ENCODE data around the gene FGFR4.

FGFR4 gene

DNA sequence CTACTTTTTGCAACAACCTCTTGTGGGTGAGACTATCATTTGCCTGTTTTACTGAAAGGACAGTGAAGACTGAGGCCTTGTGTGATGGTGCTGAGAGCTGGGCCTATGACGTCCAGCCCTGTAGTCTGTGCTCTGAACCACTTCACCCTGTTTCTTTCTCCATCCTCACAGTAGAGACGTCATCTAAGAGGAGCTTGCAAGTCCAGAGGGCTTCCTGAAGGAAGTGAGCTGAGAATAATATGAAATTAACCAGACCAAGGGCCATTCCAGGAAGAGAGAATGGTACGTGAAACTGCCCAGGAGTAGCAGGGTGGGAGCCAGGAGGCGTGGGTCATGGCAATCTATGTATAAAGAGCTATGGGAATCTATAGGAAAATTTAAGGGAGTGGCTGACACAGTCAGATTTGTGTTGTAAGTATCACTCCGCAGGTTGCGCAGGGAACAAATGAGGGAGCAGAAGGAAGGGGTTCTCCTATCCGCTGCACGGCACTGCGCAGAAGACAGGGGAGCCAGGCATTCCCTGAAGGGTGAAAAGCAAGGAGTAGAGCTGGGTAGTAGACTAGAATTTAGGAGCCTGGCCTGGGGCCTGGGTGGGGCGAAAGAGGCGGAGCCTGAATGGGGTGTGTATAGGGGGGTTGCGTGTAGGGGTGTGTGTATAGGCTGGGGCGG, 596 bp upstream of the FGFR4 start:
- no peak for DNase-seq

DNA sequence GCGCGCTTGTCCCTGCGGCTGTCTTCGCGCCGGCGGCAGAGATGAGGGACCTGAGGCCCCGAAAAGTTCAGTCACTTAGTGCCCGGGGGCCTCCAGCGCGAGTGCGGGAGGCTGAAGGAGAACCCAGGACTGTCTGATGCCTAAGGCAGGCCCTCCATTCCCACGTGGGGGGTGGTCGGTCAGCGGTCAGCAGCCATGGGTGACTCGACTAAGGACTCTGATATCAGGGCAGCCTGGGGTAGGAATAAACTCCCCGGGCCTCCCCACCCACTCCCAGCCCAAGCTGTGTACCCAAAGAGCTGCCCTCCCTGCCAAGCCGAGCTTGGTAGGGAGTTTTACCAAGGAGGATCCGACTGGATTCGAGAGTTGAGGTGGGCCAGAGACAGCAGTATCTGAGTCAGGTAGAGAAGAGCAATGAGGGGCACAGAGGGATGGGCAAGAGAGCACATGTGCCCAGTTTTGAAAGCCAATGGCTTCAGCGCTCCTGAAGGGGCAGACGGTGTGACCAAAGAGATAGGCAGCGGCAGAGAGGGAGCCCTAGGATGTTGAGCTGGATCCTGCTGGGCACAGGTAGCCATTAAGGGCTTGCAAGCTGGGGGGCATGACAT, 787 bp downstream of the FGFR4 start:
- DNase-seq = no peak

DNA sequence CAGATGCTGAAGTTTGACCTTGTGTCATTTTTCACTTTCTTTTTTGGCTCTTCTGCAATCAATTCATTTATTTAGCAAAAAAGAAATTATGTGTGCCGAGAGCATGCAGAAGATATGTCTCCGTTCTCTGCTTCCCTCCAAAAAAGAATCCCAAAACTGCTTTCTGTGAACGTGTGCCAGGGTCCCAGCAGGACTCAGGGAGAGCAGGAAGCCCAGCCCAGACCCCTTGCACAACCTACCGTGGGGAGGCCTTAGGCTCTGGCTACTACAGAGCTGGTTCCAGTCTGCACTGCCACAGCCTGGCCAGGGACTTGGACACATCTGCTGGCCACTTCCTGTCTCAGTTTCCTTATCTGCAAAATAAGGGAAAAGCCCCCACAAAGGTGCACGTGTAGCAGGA, 2.4 kb downstream of the FGFR4 start:
- no peak for DNase-seq

DNA sequence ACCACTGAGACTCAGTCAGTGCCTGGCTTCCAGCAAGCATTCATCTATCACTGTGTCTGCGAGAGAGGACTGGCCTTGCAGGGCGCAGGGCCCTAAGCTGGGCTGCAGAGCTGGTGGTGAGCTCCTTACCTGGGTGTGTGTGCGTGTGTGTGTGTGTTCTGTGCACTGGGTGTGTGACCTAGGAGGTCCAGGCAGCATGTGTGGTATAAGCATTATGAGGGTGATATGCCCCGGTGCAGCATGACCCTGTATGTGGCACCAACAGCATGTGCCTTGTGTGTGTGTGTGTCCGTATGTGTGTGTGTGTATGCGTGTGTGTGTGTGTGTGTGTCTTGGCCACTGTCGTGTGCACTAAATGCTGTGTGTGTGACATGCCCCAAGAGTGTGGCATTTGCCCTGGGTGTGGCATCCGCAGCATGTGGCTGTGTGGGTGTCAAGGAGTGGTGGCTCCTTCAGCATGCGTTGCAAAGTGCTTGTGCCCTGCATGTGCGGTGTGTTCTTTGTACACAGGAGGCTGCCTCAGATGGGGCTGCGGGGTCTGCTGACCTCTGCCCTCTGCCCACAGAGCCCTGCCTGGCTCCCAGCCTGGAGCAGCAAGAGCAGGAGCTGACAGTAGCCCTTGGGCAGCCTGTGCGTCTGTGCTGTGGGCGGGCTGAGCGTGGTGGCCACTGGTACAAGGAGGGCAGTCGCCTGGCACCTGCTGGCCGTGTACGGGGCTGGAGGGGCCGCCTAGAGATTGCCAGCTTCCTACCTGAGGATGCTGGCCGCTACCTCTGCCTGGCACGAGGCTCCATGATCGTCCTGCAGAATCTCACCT, 3.3 kb downstream of the FGFR4 start:
- no peak for DNase-seq

DNA sequence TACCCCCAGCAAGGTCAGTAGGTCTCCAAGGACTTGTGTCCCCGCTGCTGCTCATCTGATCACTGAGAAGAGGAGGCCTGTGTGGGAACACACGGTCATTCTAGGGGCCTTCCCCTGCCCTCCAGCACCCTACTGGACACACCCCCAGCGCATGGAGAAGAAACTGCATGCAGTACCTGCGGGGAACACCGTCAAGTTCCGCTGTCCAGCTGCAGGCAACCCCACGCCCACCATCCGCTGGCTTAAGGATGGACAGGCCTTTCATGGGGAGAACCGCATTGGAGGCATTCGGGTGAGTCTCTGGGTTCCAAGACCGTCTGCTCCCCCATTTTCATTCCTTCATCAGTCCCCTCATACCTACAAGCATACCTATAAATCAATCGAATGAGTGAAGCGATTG, 4.1 kb downstream of the FGFR4 start:
- DNase-seq = no peak

DNA sequence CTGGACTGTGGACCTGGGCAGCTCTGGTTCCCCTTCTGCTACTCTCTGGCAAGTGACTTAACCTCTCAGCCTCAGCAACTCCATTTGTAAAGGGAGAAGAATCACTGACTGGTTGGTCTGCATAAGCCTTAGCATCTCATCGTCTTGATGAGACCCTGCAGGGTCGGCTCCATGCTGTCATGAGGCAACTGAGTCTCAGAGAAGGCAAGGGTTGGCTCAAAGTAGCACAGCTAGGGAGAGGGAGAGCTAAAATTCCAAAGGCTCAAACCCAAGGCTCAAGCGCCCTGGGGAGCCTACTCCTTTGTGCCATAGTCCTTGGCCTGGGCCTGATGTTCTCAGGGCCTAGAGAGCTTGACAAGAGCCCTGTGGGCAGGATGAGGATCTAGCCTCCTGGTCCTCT, 4.5 kb downstream of the FGFR4 start:
- no peak for DNase-seq

DNA sequence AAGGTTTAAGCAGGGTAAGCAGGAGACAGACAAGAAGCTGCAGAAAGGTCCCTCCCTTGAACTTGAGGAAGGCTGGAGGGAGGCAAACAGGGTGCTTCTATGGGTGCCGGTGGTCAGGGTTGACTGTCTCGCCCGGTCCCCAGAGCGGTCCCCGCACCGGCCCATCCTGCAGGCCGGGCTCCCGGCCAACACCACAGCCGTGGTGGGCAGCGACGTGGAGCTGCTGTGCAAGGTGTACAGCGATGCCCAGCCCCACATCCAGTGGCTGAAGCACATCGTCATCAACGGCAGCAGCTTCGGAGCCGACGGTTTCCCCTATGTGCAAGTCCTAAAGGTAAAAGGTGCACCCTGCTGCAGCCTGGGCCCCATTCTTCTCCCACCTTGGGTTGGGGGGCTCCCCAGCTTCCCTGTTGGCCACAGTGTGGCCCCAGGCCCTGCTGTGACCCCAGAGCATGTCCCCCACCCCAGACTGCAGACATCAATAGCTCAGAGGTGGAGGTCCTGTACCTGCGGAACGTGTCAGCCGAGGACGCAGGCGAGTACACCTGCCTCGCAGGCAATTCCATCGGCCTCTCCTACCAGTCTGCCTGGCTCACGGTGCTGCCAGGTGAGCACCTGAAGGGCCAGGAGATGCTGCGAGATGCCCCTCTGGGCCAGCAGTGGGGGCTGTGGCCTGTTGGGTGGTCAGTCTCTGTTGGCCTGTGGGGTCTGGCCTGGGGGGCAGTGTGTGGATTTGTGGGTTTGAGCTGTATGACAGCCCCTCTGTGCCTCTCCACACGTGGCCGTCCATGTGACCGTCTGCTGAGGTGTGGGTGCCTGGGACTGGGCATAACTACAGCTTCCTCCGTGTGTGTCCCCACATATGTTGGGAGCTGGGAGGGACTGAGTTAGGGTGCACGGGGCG, 5.7 kb downstream of the FGFR4 start:
- no peak for DNase-seq

DNA sequence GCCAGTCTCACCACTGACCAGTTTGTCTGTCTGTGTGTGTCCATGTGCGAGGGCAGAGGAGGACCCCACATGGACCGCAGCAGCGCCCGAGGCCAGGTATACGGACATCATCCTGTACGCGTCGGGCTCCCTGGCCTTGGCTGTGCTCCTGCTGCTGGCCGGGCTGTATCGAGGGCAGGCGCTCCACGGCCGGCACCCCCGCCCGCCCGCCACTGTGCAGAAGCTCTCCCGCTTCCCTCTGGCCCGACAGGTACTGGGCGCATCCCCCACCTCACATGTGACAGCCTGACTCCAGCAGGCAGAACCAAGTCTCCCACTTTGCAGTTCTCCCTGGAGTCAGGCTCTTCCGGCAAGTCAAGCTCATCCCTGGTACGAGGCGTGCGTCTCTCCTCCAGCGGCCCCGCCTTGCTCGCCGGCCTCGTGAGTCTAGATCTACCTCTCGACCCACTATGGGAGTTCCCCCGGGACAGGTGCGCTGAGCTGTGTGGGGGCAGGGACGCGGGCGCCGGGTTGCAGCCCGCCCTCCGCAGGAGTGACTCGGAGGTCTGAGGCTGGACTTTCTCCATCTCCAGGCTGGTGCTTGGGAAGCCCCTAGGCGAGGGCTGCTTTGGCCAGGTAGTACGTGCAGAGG, 6.5 kb downstream of the FGFR4 start:
- DNase-seq = no peak

DNA sequence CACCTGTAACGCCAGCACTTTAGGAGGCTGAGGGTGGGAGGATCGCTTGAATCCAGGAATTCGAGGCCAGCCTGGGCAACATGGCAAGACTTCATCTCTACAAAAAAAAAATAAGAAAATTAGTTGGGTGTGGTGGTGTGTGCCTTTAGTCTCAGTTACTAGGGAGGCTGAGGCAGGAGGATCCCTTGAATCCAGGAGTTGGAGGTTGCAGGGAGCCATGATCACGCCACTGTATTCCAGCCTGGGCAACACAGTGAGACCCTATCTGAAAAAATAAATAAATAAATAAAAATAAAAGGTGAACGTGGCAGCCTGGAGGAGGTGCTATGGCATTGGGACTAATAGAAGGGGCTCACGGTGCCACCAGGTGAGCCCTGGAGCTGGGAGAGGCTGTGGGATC, 7.1 kb downstream of the FGFR4 start:
- DNase-seq = no peak

DNA sequence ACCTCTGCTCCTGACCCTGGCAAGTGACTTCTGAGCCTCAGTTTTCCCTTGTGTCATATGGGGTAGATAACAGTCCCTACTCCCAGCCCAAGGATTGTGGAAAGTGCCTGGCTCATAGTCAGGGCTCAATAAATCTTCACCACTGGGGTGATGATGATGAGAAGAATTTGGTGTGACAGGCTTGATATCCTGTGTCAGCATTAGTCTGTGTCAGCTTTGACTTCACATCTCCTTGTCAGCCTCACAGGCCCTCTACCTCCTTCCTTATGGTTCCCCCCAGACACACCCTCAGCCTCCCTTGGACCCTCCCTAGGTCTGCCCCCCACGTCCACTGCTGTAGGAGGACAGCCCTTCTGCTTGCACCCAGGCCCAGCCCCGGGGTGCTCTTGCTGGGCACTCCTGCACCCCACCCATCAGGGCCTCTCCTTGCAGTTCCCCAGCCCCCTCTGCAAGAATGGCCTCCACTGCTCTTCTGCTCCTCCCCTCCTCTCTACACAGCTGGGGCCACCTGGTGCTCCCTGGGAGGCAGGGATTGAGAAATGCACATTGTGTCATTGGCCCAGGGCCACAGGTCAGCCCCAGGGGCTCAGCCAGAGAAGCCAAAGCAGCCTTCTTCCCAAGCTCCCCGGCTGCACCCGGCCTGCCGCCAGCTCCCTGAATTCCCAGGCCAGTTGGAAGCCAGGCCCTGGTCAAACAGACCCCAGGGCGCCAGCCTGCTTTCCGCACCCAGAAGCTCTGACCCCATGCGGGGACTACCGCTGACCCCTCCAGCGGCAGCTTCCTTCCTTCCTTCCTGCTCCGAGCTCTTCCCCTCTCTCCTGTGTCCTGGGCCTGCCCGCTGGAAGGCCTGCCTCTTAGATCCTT, 7.7 kb downstream of the FGFR4 start:
- no peak for DNase-seq

DNA sequence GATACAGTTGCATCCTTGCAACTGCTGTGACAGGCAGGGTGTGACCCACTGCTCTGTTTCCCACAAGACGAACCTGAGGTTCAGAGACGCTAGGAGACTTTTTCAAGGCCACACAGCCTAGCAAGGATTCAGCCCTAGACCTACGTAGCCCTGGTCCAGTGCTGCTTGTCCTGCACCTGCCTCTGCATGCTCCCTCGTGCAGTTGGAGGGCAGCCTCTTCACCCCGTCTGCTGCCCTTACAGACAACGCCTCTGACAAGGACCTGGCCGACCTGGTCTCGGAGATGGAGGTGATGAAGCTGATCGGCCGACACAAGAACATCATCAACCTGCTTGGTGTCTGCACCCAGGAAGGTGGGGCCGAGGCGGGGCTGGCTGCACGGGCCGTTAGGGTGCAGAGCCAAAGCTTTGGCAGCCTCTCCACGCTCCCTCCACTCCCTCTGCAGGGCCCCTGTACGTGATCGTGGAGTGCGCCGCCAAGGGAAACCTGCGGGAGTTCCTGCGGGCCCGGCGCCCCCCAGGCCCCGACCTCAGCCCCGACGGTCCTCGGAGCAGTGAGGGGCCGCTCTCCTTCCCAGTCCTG, 8.5 kb downstream of the FGFR4 start:
- no peak for DNase-seq

DNA sequence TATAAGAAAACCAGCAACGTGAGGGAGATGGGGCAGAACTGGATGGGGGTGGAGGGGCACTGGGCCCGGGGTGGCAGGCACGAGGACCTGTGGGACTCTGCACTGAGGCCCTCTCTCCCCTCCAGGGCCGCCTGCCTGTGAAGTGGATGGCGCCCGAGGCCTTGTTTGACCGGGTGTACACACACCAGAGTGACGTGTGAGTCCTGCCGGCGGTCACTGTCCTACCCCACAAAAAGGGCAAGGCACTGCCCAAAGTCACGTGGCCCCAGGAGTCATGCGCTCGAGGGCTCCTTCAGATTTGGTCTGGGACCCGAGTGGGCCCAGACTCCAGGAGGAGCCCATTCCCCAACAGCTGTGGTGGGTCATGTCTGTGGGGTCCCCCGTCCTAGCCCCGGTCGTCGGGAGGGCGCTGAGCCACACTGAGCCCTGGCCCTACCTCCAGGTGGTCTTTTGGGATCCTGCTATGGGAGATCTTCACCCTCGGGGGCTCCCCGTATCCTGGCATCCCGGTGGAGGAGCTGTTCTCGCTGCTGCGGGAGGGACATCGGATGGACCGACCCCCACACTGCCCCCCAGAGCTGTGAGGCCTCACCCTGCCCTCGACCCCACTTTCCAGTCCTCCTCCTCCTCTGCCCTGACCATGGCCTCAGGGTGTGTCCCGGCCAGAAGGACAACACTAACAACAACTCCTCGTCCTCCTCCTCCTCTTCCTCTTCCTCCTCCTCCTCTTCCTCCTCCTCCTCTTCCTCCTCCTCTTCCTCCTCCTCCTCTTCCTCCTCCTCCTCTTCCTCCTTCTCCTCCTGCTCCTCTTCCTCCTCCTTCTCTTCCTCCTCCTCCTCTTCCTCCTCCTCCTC, 9.7 kb downstream of the FGFR4 start:
- no peak for DNase-seq

DNA sequence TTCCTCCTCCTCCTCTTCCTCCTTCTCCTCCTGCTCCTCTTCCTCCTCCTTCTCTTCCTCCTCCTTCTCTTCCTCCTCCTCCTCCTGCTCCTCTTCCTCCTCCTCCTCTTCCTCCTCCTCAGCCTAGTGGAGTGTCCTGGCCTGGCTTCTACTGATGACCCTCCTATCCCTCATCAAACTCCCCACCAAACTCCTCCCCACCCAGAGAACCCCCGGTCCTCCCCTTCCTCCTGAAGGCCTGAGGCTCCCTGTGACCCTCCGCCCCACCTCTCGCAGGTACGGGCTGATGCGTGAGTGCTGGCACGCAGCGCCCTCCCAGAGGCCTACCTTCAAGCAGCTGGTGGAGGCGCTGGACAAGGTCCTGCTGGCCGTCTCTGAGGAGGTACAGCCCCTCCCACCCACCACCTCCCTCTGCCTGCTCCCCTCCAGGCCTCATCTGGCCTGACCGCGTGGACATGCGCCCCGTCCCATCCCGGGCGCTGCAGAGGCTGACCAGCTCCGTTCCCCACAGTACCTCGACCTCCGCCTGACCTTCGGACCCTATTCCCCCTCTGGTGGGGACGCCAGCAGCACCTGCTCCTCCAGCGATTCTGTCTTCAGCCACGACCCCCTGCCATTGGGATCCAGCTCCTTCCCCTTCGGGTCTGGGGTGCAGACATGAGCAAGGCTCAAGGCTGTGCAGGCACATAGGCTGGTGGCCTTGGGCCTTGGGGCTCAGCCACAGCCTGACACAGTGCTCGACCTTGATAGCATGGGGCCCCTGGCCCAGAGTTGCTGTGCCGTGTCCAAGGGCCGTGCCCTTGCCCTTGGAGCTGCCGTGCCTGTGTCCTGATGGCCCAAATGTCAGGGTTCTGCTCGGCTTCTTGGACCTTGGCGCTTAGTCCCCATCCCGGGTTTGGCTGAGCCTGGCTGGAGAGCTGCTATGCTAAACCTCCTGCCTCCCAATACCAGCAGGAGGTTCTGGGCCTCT, 10.6 kb downstream of the FGFR4 start:
- DNase-seq = no peak

DNA sequence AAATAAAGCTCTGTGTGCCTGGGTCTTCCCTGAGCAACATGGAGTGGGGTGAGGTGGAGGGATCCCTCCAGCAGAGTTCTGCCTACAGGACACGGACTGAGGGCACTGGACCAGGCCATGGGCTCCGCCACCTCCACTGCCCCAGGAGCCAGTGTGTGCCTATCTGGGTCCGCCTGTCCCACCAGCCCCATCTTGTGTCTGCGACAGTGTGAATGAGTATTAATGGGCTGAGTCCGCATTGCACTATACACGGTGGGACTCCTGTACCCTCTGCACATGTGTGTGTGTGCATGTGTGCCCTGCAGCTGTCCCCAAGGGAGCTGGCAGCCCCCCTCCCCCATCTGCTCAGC, 11.4 kb downstream of the FGFR4 start:
- DNase-seq = no peak

DNA sequence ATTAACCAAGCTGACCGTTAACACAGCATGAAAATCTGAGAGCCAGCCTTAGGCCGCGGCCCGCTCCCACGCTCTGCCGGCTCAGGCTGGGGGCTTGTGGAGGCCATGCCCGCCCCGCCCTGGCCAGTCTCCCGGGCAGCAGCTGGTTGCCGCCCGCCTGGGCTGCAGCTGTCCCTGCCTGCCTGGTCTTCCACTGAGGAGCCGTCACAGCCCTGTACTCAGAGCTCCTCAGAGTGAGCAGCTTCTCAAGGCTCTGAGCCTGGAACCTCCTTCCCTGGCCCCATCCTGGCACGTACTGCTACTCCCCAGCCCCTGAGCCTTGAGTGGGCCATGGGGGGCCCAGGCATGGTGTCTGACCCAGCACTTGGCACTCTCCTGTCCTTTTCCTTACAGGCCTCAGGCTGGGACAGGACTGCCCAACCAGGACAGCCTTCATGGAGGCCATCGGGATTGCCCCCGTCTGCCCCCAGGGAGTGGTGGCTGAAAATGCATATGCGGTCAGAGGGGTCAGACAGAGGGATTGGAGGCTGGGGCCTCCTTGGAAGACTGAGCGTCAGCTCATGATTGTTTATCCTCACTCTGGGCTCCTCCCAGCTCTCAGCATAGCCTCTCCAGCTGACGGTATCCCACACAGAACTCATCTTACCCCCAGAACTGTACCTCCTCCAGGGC, 11.9 kb downstream of the FGFR4 start:
- no peak for DNase-seq

DNA sequence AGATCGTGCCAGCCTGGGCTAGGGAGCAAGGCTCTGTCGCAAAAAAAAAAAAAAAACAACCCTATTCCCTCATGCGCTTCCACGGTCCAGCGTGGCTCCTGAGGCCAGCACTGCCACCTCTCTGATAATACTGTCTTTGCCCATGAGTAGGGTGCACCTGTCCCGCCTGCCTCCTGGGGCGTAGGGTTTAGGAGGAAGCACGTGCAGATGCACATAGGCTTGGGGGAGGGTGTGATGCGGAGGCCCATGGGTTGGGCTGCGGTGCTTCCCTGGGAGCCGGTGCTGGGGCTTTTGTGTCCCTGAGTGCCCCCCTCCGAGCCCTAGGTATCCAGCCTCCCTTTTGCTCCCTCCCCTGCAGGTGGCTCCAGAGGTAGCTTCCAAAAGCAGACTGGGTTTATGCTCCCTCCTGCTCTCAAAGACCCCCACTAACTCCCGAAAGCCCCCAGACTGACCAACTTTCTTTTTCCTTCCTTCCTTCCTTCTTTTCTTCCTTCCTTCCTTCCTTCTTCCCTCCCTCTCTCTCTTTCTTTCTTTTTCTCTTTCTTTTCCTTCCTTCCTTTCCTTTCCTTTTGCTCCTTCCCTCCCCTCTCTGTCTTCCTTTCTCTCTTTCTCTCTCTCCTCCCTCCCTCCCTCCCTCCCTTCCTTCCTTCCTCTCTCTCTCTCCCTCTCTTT, 12.8 kb downstream of the FGFR4 start:
- no peak for DNase-seq

DNA sequence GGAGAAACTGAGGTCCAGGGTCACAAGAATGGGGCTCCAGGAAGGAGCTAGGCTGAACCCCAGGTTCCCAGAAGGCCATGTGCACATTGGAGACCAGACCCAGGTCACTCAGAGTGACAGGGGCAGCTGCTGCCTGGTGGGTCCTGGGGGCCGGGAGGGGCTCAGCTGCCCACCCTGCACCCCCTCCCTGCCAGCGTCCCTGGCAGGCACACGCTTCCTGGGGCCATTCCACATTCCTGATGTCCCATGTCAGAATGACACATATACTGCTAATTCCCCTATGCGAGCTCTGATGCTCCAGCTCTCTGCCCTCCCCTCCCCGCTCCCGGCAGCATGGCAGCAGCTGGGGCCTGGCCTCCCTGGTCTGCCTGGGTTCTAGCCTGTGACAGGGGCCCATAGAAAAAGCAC, 14.0 kb downstream of the FGFR4 start:
- no peak for DNase-seq
